GM23338 (cell line): ENCODE data around the gene TNNI2. TPM values are rescaled to one million over a fixed set of nuclear protein-coding genes. Genes with fewer than 3 reads are reported as not detected.

Experiments
- ATAC-seq: fragments of 200-7000 bp; cut with Tn5 transposase; 3 replicates; pipeline ENCODE4 v1.9.1; 2020
- DNase-seq: peaks from one replicate; pipeline ENCODE4 v3.0.0-alpha.2; 2015; ENCODE audit warnings: low spot score
- H2AFZ ChIP-seq: fragments of 200-600 bp; sonication (generic); 2 replicates; pipeline ENCODE4 v1.8.0; 2016; ENCODE audit warnings: antibody characterized with exemption, mild to moderate bottlenecking, moderate library complexity
- H3F3A ChIP-seq: fragments of 200-600 bp; sonication (generic); replicated peaks from 2 replicates; pipeline ENCODE4 v1.8.0; 2017; ENCODE audit warnings: antibody characterized with exemption, mixed run types, low read depth
- H3K27ac ChIP-seq: fragments of 200-600 bp; sonication (generic); 2 replicates; pipeline ENCODE4 v1.6.1; 2016; ENCODE audit warnings: low read depth
- H3K27me3 ChIP-seq: fragments of 200-600 bp; sonication (generic); 2 replicates; pipeline ENCODE4 v1.8.0; 2016; ENCODE audit warnings: mild to moderate bottlenecking, mixed run types, moderate library complexity; ENCODE audit not compliant: insufficient read depth
- H3K36me3 ChIP-seq: fragments of 200-600 bp; sonication (generic); 2 replicates; pipeline ENCODE4 v1.8.0; 2016; ENCODE audit warnings: mild to moderate bottlenecking; ENCODE audit not compliant: insufficient read depth
- H3K4me1 ChIP-seq: fragments of 200-600 bp; sonication (generic); 2 replicates; pipeline ENCODE4 v1.8.0; 2016; ENCODE audit warnings: mild to moderate bottlenecking, moderate library complexity; ENCODE audit not compliant: insufficient read depth
- H3K4me2 ChIP-seq: fragments of 200-600 bp; sonication (generic); 2 replicates; pipeline ENCODE4 v1.7.1; 2017; ENCODE audit warnings: mixed run types
- H3K4me3 ChIP-seq: fragments of 200-600 bp; sonication (generic); 2 replicates; pipeline ENCODE4 v1.6.1; 2016; ENCODE audit warnings: mixed run types
- H3K79me2 ChIP-seq: fragments of 200-600 bp; sonication (generic); replicated peaks from 2 replicates; pipeline ENCODE4 v1.8.0; 2017; ENCODE audit warnings: mild to moderate bottlenecking; ENCODE audit not compliant: insufficient read depth
- H3K9me2 ChIP-seq: fragments of 200-600 bp; sonication (generic); 2 replicates; pipeline ENCODE4 v1.8.0; 2017; ENCODE audit not compliant: insufficient read depth
- H4K20me1 ChIP-seq: fragments of 200-600 bp; sonication (generic); replicated peaks from 2 replicates; pipeline ENCODE4 v1.8.0; 2017; ENCODE audit warnings: mild to moderate bottlenecking; ENCODE audit not compliant: insufficient read depth
- H3K27ac Mint-ChIP-seq: 2 replicates; pipeline ENCODE4 v1.8.0; 2020; ENCODE audit warnings: inconsistent platforms, mild to moderate bottlenecking, moderate library complexity, mixed read lengths
- H3K27me3 Mint-ChIP-seq: 3 replicates; pipeline ENCODE4 v1.8.0; 2022; ENCODE audit warnings: low read depth, mild to moderate bottlenecking, moderate library complexity, mixed read lengths, inconsistent platforms; ENCODE audit not compliant: insufficient read depth, poor library complexity
- H3K36me3 Mint-ChIP-seq: 3 replicates; pipeline ENCODE4 v1.8.0; 2021; ENCODE audit warnings: low read depth, mild to moderate bottlenecking, inconsistent platforms, moderate library complexity, mixed read lengths
- H3K4me1 Mint-ChIP-seq: 3 replicates; pipeline ENCODE4 v1.8.0; 2020; ENCODE audit warnings: mild to moderate bottlenecking, inconsistent platforms, mixed read lengths
- H3K4me3 Mint-ChIP-seq: 3 replicates; pipeline ENCODE4 v1.8.0; 2021; ENCODE audit warnings: moderate library complexity, mild to moderate bottlenecking, inconsistent platforms, mixed read lengths
- H3K9me3 Mint-ChIP-seq: 3 replicates; pipeline ENCODE4 v1.8.0; 2020; ENCODE audit warnings: moderate library complexity, mild to moderate bottlenecking, inconsistent platforms, mixed read lengths
- CREB1 ChIP-seq: fragments of 250-450 bp; sonication (Bioruptor Pico); IDR thresholded peaks from 2 replicates; pipeline ENCODE4 v1.5.0; 2020; ENCODE audit warnings: low read depth, mild to moderate bottlenecking, moderate library complexity
- EZH2 ChIP-seq: fragments of 200-600 bp; sonication (generic); IDR thresholded peaks from one replicate; pipeline ENCODE4 v1.8.0; 2017; ENCODE audit warnings: antibody characterized with exemption, mild to moderate bottlenecking, low read depth; ENCODE audit not compliant: unreplicated experiment
- EZH2phosphoT487 ChIP-seq: fragments of 200-600 bp; sonication (generic); IDR thresholded peaks from one replicate; pipeline ENCODE4 v1.8.1; 2018; ENCODE audit warnings: antibody characterized with exemption; ENCODE audit not compliant: unreplicated experiment
- JUNB ChIP-seq: IDR thresholded peaks from one replicate; pipeline ENCODE4 v1.6.1; 2016; ENCODE audit warnings: antibody characterized with exemption; ENCODE audit not compliant: unreplicated experiment
- NANOG ChIP-seq: IDR thresholded peaks from 2 replicates; pipeline ENCODE4 v1.6.1; 2016; ENCODE audit warnings: antibody characterized with exemption, borderline replicate concordance
- POLR2AphosphoS5 ChIP-seq: IDR thresholded peaks from 2 replicates; pipeline ENCODE4 v1.6.1; 2016; ENCODE audit warnings: antibody characterized with exemption, low read depth
- STAT1 ChIP-seq: IDR thresholded peaks from one replicate; pipeline ENCODE4 v1.6.1; 2016; ENCODE audit warnings: antibody characterized with exemption; ENCODE audit not compliant: unreplicated experiment
- ZNF114 ChIP-seq: fragments of 250-450 bp; sonication (Bioruptor Pico); IDR thresholded peaks from 2 replicates; pipeline ENCODE4 v1.5.0; 2020; ENCODE audit warnings: mild to moderate bottlenecking, moderate library complexity
- ZNF331 ChIP-seq: fragments of 250-450 bp; sonication (Bioruptor Pico); IDR thresholded peaks from 2 replicates; pipeline ENCODE4 v1.5.0; 2020; ENCODE audit warnings: low read depth, mild to moderate bottlenecking, moderate library complexity
- polyA plus RNA-seq: library from polyadenylated mRNA; unstranded; fragments of >200 nt; fragmentation: Nextera tagmentation; extraction: Ambion mirVana; gene quantifications from 2 replicates; pipeline ENCODE4 v1.2.1, GENCODE V29; 2016
- total RNA-seq: library from RNA; depleted of rRNA; stranded (reverse); fragments of >200 nt; shearing (Covaris generic); gene quantifications from 2 replicates; pipeline ENCODE4 v1.2.3, GENCODE V29; 2014
- TF ChIP-seq, protein P1 (sequence below), 2 experiments: fragments of 200-600 bp in 1 of 2; sonication (generic) in 1 of 2; conservative IDR thresholded peaks; 2 replicates each; pipeline versions ENCODE4 v1.5.1 to v1.6.1; 2016 to 2017; ENCODE audit warnings: antibody characterized with exemption in 2 of 2, low read depth in 2 of 2, mild to moderate bottlenecking in 2 of 2, moderate library complexity in 1 of 2
- TF ChIP-seq, protein P2 (sequence below): IDR thresholded peaks from 2 replicates; pipeline ENCODE4 v1.6.1; 2016; ENCODE audit warnings: antibody characterized with exemption
- TF ChIP-seq, protein P3 (sequence below): fragments of 250-450 bp; sonication (Bioruptor Pico); IDR thresholded peaks from 2 replicates; pipeline ENCODE4 v1.5.0; 2020; ENCODE audit warnings: mild to moderate bottlenecking, moderate library complexity
- TF ChIP-seq, protein P4 (sequence below): IDR thresholded peaks from one replicate; pipeline ENCODE4 v1.6.1; 2018; ENCODE audit warnings: antibody characterized with exemption; ENCODE audit not compliant: unreplicated experiment

The TNNI2 gene
- total and polyA plus RNA-seq, 2 experiments from 2014 or later, result not detected

DNA sequence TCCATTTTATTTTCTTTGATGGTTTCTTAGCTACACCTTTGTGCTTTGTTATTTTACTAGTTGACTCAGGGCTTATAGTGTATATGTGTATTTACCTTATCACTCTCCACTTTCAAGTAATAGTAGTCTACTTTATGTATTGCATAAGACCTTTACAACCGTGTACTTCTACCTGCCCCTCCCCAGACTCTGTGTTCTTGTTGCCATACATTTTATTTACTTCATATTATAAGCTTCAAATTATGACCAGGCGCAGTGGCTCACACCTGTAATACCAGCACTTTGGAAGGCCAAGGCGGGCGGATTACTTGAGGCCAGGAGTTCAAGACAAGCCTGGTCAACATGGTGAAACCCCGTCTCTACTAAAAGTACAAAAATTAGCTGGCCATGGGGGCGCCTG is 46.9 kb upstream of the TNNI2 start:
- Histone ChIP-seq H3K4me1 (no peaks in the 10 kb centered on the region), H3K9me2 (no peaks in the 10 kb centered on the region), H3K27me3 (no peaks in the 10 kb centered on the region), H2AFZ (no peak overlapping the region), H3K4me3 (no peak overlapping the region), H3K27ac (no peak overlapping the region), H3K79me2 (no peaks in the 10 kb centered on the region), H3K36me3 (no peaks in the 10 kb centered on the region), H3F3A (no peaks in the 10 kb centered on the region), H4K20me1 (no peaks in the 10 kb centered on the region), H3K4me2 (no peak overlapping the region)
- Mint-ChIP-seq H3K27me3 (peaks cover 3% of the 10 kb centered on the region), H3K4me1 (no peaks in the 10 kb centered on the region), H3K36me3 (no peaks in the 10 kb centered on the region), H3K9me3 (no peaks in the 10 kb centered on the region), H3K4me3 (no peak overlapping the region), H3K27ac (no peak overlapping the region)
- DNase-seq, result no peak
- ATAC-seq, result no peak
- TF ChIP-seq ZNF114 (CRISPR knock-in tag), result no peak
- no peak for TF ChIP-seq EZH2
- TF ChIP-seq, protein P1, sequence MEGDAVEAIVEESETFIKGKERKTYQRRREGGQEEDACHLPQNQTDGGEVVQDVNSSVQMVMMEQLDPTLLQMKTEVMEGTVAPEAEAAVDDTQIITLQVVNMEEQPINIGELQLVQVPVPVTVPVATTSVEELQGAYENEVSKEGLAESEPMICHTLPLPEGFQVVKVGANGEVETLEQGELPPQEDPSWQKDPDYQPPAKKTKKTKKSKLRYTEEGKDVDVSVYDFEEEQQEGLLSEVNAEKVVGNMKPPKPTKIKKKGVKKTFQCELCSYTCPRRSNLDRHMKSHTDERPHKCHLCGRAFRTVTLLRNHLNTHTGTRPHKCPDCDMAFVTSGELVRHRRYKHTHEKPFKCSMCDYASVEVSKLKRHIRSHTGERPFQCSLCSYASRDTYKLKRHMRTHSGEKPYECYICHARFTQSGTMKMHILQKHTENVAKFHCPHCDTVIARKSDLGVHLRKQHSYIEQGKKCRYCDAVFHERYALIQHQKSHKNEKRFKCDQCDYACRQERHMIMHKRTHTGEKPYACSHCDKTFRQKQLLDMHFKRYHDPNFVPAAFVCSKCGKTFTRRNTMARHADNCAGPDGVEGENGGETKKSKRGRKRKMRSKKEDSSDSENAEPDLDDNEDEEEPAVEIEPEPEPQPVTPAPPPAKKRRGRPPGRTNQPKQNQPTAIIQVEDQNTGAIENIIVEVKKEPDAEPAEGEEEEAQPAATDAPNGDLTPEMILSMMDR (conservative IDR thresholded peaks at IDR 0.05; ENCODE audit: low read depth in 2 of 2), result no peak
- no peak for TF ChIP-seq JUNB
- TF ChIP-seq STAT1, result no peak
- TF ChIP-seq EZH2phosphoT487, result no peak
- TF ChIP-seq, protein P2, sequence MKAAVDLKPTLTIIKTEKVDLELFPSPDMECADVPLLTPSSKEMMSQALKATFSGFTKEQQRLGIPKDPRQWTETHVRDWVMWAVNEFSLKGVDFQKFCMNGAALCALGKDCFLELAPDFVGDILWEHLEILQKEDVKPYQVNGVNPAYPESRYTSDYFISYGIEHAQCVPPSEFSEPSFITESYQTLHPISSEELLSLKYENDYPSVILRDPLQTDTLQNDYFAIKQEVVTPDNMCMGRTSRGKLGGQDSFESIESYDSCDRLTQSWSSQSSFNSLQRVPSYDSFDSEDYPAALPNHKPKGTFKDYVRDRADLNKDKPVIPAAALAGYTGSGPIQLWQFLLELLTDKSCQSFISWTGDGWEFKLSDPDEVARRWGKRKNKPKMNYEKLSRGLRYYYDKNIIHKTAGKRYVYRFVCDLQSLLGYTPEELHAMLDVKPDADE, result no peak
- no peak for TF ChIP-seq CREB1
- no peak for TF ChIP-seq NANOG
- TF ChIP-seq, protein P3, sequence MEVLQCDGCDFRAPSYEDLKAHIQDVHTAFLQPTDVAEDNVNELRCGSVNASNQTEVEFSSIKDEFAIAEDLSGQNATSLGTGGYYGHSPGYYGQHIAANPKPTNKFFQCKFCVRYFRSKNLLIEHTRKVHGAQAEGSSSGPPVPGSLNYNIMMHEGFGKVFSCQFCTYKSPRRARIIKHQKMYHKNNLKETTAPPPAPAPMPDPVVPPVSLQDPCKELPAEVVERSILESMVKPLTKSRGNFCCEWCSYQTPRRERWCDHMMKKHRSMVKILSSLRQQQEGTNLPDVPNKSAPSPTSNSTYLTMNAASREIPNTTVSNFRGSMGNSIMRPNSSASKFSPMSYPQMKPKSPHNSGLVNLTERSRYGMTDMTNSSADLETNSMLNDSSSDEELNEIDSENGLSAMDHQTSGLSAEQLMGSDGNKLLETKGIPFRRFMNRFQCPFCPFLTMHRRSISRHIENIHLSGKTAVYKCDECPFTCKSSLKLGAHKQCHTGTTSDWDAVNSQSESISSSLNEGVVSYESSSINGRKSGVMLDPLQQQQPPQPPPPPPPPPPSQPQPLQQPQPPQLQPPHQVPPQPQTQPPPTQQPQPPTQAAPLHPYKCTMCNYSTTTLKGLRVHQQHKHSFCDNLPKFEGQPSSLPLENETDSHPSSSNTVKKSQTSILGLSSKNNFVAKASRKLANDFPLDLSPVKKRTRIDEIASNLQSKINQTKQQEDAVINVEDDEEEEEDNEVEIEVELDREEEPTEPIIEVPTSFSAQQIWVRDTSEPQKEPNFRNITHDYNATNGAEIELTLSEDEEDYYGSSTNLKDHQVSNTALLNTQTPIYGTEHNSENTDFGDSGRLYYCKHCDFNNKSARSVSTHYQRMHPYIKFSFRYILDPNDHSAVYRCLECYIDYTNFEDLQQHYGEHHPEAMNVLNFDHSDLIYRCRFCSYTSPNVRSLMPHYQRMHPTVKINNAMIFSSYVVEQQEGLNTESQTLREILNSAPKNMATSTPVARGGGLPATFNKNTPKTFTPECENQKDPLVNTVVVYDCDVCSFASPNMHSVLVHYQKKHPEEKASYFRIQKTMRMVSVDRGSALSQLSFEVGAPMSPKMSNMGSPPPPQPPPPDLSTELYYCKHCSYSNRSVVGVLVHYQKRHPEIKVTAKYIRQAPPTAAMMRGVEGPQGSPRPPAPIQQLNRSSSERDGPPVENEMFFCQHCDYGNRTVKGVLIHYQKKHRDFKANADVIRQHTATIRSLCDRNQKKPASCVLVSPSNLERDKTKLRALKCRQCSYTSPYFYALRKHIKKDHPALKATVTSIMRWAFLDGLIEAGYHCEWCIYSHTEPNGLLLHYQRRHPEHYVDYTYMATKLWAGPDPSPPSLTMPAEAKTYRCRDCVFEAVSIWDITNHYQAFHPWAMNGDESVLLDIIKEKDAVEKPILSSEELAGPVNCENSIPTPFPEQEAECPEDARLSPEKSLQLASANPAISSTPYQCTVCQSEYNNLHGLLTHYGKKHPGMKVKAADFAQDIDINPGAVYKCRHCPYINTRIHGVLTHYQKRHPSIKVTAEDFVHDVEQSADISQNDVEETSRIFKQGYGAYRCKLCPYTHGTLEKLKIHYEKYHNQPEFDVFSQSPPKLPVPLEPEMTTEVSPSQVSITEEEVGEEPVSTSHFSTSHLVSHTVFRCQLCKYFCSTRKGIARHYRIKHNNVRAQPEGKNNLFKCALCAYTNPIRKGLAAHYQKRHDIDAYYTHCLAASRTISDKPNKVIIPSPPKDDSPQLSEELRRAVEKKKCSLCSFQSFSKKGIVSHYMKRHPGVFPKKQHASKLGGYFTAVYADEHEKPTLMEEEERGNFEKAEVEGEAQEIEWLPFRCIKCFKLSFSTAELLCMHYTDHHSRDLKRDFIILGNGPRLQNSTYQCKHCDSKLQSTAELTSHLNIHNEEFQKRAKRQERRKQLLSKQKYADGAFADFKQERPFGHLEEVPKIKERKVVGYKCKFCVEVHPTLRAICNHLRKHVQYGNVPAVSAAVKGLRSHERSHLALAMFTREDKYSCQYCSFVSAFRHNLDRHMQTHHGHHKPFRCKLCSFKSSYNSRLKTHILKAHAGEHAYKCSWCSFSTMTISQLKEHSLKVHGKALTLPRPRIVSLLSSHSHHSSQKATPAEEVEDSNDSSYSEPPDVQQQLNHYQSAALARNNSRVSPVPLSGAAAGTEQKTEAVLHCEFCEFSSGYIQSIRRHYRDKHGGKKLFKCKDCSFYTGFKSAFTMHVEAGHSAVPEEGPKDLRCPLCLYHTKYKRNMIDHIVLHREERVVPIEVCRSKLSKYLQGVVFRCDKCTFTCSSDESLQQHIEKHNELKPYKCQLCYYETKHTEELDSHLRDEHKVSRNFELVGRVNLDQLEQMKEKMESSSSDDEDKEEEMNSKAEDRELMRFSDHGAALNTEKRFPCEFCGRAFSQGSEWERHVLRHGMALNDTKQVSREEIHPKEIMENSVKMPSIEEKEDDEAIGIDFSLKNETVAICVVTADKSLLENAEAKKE, result no peak
- TF ChIP-seq POLR2AphosphoS5, result no peak
- TF ChIP-seq ZNF331, result no peak
- TF ChIP-seq, protein P4, sequence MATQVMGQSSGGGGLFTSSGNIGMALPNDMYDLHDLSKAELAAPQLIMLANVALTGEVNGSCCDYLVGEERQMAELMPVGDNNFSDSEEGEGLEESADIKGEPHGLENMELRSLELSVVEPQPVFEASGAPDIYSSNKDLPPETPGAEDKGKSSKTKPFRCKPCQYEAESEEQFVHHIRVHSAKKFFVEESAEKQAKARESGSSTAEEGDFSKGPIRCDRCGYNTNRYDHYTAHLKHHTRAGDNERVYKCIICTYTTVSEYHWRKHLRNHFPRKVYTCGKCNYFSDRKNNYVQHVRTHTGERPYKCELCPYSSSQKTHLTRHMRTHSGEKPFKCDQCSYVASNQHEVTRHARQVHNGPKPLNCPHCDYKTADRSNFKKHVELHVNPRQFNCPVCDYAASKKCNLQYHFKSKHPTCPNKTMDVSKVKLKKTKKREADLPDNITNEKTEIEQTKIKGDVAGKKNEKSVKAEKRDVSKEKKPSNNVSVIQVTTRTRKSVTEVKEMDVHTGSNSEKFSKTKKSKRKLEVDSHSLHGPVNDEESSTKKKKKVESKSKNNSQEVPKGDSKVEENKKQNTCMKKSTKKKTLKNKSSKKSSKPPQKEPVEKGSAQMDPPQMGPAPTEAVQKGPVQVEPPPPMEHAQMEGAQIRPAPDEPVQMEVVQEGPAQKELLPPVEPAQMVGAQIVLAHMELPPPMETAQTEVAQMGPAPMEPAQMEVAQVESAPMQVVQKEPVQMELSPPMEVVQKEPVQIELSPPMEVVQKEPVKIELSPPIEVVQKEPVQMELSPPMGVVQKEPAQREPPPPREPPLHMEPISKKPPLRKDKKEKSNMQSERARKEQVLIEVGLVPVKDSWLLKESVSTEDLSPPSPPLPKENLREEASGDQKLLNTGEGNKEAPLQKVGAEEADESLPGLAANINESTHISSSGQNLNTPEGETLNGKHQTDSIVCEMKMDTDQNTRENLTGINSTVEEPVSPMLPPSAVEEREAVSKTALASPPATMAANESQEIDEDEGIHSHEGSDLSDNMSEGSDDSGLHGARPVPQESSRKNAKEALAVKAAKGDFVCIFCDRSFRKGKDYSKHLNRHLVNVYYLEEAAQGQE, result no peak
